NCI-H2196 (cell line): ENCODE measurements around the gene DDX55.
"Not testable (repeated sequence)": the region's sequence is repeated elsewhere in the genome, so short reads cannot be mapped to it uniquely, and the experiment has no call there.

Source experiments
- DNase-seq: peaks from one replicate; lab custom pipeline; 2025; ENCODE audit not compliant: unreplicated experiment; lab: John Stamatoyannopoulos, UW

Gene DDX55

GRCh38 chr12:123601602-123602489 lies at the start of gene DDX55:
TSS of gene DDX55 (plus strand) at chr12:123602099. CDS start at chr12:123602149, 50 bp downstream.
- peak; percentile 92 for DNase-seq

- DNase-seq: not testable (repeated sequence)
Measured at GRCh38 chr12:123554136-123554535, 47.8 kb upstream of the DDX55 start.

- not testable (repeated sequence) for DNase-seq
Measured at GRCh38 chr12:123554843-123555242, 47.1 kb upstream of the DDX55 start.

GRCh38 chr12:123558487-123558886 lies 43.4 kb upstream of the DDX55 start:
- DNase-seq: not testable (repeated sequence)

- no peak for DNase-seq
Measured at GRCh38 chr12:123559468-123559867, 42.4 kb upstream of the DDX55 start.

- DNase-seq: peak; percentile 6
Measured at GRCh38 chr12:123571343-123571813, 30.5 kb upstream of the DDX55 start.

GRCh38 chr12:123572391-123572790 lies 29.5 kb upstream of the DDX55 start:
- DNase-seq: no peak

- no peak for DNase-seq
Measured at GRCh38 chr12:123573870-123574269, 28.0 kb upstream of the DDX55 start.

- DNase-seq: no peak
Measured at GRCh38 chr12:123576611-123577010, 25.3 kb upstream of the DDX55 start.

GRCh38 chr12:123578243-123578642 lies 23.7 kb upstream of the DDX55 start:
- no peak for DNase-seq

GRCh38 chr12:123578829-123579228 lies 23.1 kb upstream of the DDX55 start:
- not testable (repeated sequence) for DNase-seq

GRCh38 chr12:123580772-123581171 lies 21.1 kb upstream of the DDX55 start:
- no peak for DNase-seq

- no peak for DNase-seq
Measured at GRCh38 chr12:123591702-123592481, 10.0 kb upstream of the DDX55 start.

- DNase-seq: no peak
Measured at GRCh38 chr12:123595729-123596128, 6.2 kb upstream of the DDX55 start.

GRCh38 chr12:123597100-123597499 lies 4.8 kb upstream of the DDX55 start:
- no peak for DNase-seq

GRCh38 chr12:123598522-123598921 lies 3.4 kb upstream of the DDX55 start:
- no peak for DNase-seq

GRCh38 chr12:123599310-123599709 lies 2.6 kb upstream of the DDX55 start:
- no peak for DNase-seq

GRCh38 chr12:123599721-123600120 lies 2.2 kb upstream of the DDX55 start:
- DNase-seq: no peak

GRCh38 chr12:123602651-123603195 lies 824 bp downstream of the DDX55 start:
- DNase-seq: no peak

- not testable (repeated sequence) for DNase-seq
Measured at GRCh38 chr12:123603495-123603894, 1.6 kb downstream of the DDX55 start.

GRCh38 chr12:123607756-123608155 lies 5.9 kb downstream of the DDX55 start:
- no peak for DNase-seq
